HG03025 (cell line): Measurements from ENCODE around the gene PDE4D.
"Not testable (repeated sequence)": the region's sequence is repeated elsewhere in the genome, so short reads cannot be mapped to it uniquely, and the experiment has no call there.

Source experiments
- ATAC-seq: cut with Tn5 transposase; IDR thresholded peaks from one replicate; pipeline ENCODE4 v1.9.1; 2021; ENCODE audit warnings: mild to moderate bottlenecking, moderate library complexity; ENCODE audit not compliant: unreplicated experiment, low FRiP score

Gene PDE4D

DNA sequence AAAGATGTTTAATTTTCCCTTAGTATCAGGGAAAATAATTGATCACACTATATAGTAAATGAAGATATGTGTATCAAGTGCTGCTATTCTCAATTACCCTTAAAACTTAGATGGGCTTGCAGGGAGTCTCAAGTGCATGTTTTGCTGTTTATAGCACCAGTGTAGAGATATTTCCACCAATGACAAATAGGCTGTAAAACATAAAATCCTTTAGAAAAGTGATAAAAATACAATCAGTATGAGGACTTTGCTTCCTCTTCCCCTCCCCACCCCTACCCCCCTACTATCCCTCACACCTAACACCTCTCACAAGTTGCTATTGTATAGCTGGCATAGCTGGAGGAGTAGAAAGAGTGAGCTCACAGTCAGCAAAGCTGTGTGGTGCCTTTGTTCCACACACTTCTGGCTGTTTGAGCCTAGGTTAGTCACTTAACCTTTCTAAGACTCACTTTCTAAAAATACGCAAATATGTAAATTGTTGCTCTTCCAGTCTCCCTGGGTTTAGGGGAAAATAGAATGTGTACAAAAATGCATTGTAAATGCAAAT is 93.1 kb downstream of the PDE4D start:
- ATAC-seq, result no peak

DNA sequence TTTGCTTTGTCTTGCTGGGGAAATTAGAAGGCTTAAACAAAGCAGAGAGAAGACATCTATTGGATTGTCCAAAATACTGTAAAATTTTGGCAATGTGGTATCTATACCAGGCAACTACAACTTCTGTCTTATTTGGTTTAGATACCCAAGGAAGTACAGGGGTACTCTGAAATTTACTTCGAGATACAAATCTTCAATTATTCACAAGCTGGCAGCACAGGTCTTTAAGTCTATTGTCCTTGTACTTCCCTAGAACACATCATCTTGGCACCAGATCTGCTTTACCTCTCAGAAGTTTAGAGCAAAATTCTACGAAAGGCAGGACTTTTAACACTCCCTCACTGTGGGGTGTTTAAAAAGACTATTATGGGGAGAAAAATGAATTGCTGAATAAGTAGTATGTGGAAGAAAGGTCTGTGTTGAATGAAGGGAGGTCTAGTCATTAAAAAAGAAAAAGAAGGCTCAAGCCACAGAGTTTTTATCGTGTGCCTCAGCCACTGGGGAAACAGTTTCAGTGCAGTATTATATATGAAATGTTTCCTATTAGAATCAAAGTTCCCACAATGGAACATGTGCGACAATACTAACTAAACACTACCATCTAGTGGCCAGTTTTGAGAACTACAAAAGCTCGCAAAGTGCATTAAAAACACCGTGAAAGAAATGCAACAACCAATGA is 93.7 kb downstream of the PDE4D start:
- peak; percentile 40 for ATAC-seq

DNA sequence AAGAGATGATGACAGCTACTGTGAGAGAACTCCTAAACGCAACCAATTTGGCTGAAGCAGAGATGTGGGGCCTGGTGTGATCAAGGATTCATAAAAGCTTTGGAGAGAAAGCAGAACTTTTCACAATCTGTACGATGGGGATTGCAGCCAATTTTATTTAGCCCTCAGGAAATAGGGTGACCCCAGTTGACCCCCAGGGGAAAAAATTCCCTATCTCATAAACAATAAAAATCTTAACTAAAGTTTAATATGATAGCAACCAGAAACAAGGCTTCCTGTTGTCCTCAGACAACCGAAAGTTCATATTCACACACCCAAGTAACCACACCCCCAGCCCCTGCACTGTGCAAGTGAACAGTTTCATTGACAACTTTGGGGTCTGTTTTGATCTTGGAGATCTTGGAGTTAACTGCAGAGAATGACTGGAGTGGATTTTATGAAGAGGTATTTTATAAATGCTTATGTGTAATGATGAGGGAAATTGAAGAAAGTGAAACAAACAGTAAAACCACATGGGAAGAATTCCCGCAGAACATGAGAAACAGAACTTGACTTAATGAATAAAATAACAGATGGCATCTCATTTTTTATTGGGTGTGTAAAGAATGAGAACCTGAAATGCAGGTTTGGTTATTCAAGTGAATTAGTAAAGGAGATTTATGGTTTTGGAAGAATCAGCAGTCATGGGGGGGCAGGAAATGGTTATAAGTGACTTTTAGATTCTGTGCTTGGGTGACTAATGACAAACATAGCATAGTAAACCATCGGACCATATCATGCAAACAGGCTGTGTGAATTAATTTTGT is 94.5 kb downstream of the PDE4D start:
- ATAC-seq, result peak; percentile 79

DNA sequence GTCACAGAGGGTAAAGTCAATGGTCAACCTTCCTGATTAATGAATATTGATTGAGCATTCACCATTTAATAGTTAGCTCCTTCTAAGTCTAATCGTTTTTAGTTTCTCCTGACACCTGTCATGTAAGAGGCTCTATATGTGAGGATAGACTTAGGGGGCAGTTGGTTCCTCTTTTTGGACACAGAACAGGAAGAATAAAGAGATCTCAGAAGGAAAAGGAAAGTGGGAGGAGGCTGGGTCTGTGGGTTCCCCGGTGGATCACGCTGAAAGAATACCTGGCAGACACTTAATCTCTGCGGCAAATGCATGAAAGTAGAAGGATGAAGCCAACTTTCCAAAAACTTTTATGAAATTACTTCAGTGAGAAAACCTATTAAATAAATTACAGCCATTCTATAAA is 98.4 kb downstream of the PDE4D start:
- ATAC-seq, result no peak

DNA sequence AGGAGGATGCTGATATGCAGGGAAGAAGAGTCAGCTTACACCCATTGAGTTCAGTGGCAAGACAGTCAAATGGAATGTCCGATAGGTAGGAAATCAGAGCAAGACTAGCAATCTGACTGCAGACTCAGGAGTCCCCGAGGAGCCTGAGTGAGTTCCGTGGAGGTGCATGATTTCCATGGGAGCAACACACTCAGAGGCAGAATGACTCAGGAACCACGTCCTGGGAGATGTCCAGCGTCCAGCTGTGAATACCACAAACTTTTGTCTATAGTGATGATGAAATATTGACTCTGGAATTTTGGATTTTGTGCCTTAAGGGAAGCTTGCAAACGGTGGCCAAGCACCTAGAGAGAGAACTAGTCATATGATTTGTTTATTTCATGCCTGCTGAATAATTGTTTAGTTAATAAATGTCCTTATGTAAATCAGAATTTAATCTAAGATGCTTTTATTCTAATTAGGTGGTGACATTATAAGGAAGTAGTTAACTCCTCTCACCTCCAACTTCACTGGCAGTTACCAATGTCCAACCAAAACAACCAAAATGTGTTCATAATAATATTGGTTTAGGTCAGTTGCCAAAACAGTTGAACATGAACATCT is 100.4 kb downstream of the PDE4D start:
- no peak for ATAC-seq

DNA sequence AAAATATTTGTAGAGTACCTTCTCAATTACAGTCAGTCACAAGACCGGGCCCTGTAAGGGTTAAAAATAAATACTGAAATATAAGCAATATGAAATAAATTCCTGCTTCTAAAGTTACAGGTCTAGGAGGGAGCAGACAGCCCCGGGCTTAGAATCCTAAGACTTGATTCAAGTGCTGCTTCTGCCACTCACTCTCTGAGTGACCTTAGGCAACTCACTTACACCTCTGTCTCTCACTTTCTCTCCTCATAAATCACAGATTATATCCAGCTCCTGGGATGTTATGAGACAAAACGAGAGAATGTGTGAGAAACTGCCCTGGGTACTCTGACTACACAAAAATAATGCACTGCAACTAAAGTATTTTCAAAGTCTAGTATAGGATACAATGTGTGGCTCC is 101.9 kb downstream of the PDE4D start:
- no peak for ATAC-seq

DNA sequence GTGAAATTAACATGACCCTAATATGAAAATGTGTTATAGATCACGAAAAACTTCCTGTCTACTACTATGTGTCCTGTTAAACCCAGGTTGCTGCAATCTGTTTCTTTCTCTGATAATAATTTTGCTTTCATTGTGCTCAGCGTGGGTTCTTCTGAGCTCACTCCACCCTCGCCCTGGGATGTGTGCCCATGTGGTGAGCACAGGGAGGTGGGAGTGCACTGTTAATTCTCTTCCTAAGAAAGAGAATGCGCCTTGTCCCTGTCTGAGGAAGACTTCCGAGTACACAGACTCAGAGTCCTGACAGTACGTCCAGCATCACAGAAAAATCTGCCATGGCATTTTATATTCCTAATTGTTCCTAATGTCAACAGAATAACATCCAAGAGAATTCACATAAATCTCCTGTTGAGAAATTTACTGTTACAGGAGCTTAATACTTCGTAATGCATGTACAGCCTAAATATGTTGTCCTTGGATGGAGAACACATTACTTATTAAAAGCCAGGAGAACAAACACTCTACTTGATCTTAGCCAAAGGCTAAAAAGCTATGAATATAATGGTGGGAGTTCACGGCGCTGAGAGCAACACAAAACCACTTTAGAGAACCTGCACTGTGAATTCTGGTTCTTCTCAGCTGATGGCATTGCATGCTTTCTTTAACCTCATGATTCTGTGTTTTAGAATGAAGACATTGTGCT is 102.6 kb downstream of the PDE4D start:
- no peak for ATAC-seq

DNA sequence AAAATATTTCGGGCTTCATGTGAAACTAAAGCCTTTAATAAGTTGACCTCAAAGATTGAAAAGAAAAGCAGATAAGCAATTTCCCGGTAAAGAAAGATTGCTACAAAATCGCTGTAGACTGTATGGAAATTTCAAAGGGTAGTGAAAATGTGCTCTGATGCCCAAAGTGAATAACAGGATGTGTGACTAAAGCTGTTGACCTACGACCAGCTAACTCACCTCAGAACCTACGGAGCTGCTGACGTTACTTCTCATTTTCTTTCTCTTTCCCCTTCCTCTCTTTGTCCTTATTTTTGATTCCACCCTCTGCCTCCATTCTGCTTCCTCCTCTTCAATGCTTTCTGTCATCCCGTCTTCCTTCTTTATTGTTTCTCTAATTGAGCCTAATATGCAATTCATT is 103.2 kb downstream of the PDE4D start:
- peak; percentile 77 for ATAC-seq

DNA sequence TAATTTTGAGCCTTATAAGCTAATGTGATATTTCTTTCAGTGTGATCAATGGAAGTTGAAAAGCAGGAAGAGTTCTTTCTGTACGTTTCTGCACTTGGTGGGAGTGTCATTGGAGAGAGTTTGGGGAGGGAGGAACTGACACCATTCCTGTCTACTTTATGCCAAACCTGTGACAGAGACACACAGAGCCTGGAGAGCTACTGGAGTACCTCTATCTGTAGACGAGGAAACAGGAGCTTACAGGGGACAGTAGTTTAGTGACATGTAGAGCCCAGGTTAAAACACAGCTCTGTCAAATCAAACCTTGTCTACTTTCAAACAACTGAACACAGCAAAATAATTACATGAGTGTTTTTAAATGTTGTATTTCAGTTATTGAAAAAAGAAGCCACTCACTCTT is 103.6 kb downstream of the PDE4D start:
- no peak for ATAC-seq

DNA sequence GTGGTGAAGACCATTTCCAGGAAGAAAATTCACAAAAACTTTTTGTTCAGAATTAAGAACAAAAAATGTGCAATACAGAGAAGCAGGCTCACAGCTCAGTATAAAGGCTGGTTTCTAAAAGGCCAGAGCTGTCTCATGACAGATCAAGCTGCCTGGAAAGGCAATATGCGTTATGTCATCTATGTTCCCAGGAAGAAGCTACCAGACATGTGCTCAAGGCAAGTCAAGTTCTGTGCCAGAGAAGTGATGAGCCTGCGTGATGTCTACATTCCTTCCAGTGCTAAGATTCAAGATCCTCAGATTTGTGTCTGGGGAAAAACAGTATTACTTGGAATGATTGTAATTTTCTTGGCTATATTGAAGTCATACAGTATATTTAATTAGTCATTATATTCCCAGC is 104.3 kb downstream of the PDE4D start:
- no peak for ATAC-seq

DNA sequence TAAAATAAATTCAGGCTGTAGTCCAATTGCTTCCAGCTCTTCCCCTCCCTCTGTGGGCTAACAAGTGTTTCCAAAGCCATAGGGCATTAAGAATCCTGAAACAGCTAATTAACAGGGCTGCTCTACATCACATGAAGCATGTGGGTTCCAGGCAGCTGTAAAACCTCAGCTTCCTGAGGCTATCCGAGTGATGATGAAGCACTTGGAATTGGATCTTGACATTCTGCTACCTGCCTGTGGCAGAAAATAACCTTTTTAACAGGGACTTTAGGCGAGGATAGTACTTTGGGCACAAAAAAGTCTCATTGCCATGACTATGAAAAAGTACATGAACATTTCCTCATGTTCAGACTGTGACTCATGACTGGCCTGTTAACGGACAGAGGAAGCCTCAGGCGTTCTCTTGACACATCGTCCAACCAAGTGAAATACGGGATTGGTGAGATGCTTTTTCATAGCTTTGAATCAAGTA is 107.2 kb downstream of the PDE4D start:
- ATAC-seq, result no peak

DNA sequence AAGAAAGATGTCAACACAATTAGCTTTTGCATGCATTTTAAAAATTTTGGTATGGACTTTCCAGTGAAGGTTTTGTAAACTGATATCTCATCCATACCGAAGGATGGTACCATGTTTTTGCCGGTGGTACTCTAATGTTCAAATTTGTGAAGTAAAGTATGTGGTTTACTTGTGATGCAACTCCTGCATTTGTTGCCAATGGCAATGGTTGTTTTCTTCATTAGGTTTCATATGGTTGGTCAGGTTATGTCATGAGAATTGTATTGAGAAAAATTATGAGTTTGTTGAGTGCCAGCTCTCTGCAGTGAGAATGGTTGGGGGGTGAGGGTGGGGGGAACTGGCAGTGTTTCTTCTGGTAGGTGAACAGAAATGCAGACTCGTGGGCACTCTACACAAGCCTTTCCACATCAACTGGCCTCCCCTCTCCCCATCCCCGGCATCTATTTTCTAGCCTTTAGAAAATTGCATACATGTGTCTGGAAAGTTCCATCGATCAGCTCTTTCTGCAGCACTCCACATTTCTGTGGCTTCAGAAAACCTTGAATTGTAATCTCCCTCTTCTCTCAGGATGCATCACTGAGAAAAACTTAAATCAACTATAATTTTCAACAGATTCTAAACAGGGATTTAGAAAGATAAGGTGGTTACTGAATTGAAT is 107.7 kb downstream of the PDE4D start:
- ATAC-seq, result no peak

DNA sequence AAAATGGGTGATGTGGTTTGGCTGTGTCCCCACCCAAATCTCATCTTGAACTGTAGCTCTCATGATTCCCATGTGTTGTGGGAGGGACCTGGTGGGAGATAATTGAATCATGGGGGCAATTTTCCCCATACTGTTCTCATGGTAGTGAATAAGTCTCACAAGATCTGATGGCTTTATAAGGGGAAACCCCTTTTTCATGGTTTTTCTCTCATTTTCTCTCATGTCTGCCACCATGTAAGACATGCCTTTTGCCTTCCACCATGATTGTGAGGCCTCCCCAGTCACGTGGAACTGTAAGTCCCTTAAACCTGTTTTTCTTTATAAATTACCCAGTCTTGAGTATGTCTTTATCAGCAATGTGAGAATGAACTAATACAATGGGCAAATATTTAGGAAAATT is 108.8 kb downstream of the PDE4D start:
- ATAC-seq, result not testable (repeated sequence)

DNA sequence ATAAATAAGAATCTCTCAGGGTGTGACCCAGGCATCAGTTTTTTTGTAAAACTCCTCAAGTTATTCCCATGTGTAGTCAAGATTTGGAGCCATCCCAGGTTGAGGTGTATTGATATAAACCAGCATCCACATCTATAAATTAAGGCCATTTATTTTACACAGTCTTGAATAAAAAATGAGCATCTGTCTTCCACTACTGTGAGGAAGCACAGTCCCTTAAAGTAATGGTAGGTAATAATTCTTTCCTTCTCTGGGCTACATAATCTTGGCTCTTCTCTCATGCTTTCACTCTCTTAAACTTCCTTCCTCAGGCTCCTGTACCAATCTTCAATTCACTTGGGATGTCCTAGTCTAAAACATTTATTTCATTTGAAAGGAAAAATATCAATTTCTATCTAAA is 110.3 kb downstream of the PDE4D start:
- no peak for ATAC-seq

DNA sequence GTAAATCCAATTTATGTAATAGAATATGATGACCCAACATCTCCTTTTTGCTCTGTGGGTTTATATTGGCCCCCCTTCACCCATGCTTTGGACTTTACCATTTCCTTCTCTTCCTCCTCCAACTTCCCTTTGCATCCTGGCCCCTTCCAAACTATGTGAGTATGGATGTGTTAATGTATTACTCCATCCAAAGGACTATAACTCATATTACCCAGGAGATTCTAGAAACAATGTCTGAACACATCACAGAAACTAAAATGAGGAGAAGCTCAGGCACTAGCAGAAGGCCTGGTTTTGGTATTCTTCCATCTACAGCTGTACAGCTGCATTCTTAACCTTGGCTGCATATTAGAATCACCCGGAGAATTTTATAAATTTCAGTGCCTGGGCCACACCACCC is 110.7 kb downstream of the PDE4D start:
- ATAC-seq, result no peak

DNA sequence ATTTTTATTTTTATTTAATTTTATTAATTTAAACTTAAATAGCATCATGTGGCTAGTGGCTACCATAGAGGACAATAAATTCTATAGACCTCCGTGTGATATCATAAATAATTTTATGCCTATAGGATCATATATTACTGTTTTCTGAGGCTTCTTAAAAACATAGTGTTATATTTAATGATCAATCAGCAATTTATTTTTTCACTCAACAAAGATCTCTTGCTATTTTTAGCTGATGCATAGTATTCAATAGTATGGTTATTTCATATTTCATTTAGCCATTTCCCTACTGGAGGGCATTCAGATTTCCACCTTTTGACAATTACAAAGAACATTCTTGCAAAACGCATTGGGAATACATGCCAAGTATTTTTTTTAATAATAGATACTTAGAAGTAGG is 114.1 kb downstream of the PDE4D start:
- no peak for ATAC-seq

DNA sequence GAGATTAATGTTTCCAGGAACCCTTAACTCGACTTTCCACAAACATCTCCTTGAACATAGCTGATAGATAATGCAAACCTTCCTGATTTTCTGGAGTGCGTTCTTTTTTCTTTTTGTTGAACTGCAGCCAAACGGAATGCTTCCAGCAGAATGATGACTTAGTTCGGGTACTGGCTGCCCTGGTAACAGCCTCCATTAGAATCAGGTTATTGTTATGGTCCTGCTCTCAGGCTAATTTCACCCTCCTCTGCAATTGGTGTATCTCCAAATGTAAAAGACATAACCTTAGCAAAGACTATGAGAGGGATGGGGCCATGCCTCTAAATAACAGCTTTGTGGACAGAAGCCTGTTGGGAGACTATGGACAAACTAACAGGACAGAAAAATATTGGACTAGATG is 116.5 kb downstream of the PDE4D start:
- no peak for ATAC-seq

DNA sequence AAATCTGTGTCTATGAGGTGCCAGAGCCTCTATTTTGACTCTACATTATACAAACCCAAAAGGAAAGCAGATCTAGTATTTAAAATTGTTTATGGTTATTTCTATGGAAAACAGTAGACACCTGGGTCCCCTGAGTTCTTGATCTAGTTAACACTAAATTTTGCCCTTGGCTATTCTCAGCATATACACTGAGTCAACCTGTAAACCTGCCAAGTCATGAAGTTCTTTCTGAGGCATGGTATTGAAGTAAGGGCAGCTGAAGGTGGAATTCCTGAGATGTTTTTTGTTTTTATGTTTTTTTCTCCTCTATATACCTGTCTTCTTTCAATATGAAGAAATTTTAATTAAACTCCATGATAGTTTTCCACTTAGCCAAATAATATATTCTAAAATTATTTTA is 120.2 kb downstream of the PDE4D start:
- ATAC-seq, result no peak

DNA sequence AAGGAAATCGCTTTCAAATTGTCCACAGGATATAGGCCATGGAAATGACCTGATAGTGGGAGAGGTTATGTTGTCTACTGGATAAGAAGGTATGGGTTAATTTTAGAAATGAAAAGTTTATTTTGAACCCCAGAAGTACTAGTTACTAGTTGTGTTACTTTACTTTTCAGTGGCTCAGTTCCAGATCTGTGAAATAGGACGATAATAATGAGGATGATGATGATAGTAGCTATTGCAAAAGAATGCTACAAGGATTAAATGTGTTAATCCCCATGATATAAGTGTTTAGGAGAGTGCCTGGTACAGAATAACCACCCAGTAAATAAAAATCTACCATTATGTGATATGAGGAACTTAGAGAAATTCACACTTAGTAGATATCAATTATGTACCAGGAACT is 120.8 kb downstream of the PDE4D start:
- no peak for ATAC-seq

DNA sequence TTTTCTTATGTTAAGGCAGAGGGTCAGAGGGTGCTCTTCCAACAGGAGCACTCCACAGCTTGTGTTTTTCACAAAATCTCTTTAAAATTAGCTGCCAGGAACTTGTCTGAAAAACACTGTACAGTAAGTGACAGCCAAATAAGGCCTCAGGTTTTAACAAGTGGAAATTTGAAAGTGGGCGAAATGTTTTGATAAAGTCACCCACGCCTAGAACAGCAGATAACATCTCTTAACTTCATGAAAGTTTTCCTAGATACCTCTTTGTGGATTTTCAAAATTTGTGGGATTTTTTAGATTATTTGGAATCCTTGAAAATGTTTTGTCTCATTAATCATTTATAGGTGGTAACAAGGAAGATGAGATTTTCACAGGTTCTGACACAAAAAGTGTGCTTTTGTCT is 121.3 kb downstream of the PDE4D start:
- no peak for ATAC-seq
